HG03139 (cell line): ENCODE data around the gene VAV2.

Experiments
- ATAC-seq: cut with Tn5 transposase; IDR thresholded peaks from one replicate; pipeline ENCODE4 v1.9.1; 2021; ENCODE audit not compliant: unreplicated experiment

Gene VAV2

GRCh38 chr9:133737071-133737773, 254.9 kb downstream of the VAV2 start:
- no peak for ATAC-seq

GRCh38 chr9:133735931-133736330, 256.2 kb downstream of the VAV2 start:
- ATAC-seq, result no peak

GRCh38 chr9:133735415-133735775, 256.7 kb downstream of the VAV2 start:
- ATAC-seq, result no peak

GRCh38 chr9:133734590-133735414, 257.3 kb downstream of the VAV2 start:
- no peak for ATAC-seq

- ATAC-seq, result no peak
Observed at GRCh38 chr9:133733796-133734533, 258.2 kb downstream of the VAV2 start.

- ATAC-seq, result no peak
Observed at GRCh38 chr9:133733421-133733795, 258.7 kb downstream of the VAV2 start.

GRCh38 chr9:133732639-133733408, 259.3 kb downstream of the VAV2 start:
- ATAC-seq, result no peak

GRCh38 chr9:133731876-133732638, 260.1 kb downstream of the VAV2 start:
- no peak for ATAC-seq

- ATAC-seq, result no peak
Observed at GRCh38 chr9:133730994-133731715, 261.0 kb downstream of the VAV2 start.

GRCh38 chr9:133729617-133730281, 262.4 kb downstream of the VAV2 start:
- no peak for ATAC-seq

- ATAC-seq, result no peak
Observed at GRCh38 chr9:133728856-133729616, 263.1 kb downstream of the VAV2 start.

- no peak for ATAC-seq
Observed at GRCh38 chr9:133727876-133728441, 264.2 kb downstream of the VAV2 start.

- no peak for ATAC-seq
Observed at GRCh38 chr9:133727277-133727875, 264.7 kb downstream of the VAV2 start.

- ATAC-seq, result no peak
Observed at GRCh38 chr9:133726401-133727276, 265.5 kb downstream of the VAV2 start.

GRCh38 chr9:133725886-133726285, 266.2 kb downstream of the VAV2 start:
- no peak for ATAC-seq

- no peak for ATAC-seq
Observed at GRCh38 chr9:133718563-133719315, 273.4 kb downstream of the VAV2 start.
